ENCODE measurements around the gene NT5C1B.

Gene NT5C1B

DNA sequence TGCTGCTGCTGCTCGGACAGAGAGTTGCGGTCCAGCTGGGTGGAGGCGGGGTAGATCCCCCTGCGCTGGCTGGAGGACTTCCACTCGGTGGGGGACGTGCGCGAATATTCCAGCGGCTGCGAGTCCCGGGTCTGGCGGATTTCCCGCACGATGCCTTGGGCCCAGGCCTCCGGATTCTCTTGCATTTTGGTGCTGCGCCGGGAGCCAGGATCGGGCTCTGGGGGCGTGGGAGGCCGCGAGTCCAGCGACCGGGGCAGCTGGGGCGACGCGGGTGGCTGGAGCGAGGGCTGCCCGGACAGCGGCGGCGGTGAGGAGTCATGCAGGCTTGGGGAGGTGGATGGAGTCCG, 4.8 kb downstream of the NT5C1B start:
- Mint-ChIP-seq H3K36me3 (no peaks in the 10 kb centered on the region), H3K27ac (no peak overlapping the region), H3K9me3 (peaks cover 2% of the 10 kb centered on the region), H3K4me1 (no peaks in the 10 kb centered on the region), H3K4me3 (no peak overlapping the region)
- DNase-seq (ENCODE audit: low spot score in 2 of 2) (no peak), ATAC-seq (no peak)

DNA sequence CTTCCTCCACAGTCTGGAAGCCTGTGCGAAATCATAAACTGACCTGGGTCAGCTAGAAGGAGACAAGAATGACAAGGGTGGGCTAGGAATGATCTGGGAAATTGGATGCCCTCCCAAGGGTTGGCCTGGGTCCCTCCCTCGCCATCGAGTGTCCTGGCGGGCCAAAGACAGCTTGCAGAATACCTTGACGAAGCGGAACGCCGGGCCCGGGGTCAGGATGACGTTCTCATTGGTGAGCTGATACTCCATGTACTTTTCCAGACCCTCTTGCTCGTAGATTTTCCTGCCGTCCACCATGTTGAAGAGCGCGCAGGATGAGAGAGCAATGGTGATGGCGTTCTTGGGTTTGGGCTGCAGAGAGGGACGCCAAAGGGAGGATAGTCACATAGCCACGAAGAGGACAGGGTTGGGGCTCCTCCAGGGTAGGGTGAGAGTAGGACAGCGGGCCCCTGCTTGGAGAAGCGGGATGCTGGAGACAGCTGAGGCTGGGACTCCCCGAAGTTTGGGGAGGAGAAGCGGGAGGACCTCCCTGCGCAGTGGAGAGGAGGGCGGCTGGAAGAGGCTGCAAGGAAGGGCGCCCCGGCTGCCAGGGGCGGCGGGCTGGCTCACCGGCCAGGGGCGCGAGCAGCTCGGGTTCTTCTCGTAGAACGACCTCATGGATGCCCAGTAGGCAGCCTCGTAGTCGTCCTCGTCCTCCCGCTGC, 5.3 kb downstream of the NT5C1B start:
- Mint-ChIP-seq H3K27ac (no peak overlapping the region), H3K4me1 (no peaks in the 10 kb centered on the region), H3K4me3 (no peak overlapping the region), H3K9me3 (peaks cover 2% of the 10 kb centered on the region), H3K36me3 (no peaks in the 10 kb centered on the region)
- ATAC-seq (no peak), DNase-seq (ENCODE audit: low spot score in 2 of 2) (no peak)

DNA sequence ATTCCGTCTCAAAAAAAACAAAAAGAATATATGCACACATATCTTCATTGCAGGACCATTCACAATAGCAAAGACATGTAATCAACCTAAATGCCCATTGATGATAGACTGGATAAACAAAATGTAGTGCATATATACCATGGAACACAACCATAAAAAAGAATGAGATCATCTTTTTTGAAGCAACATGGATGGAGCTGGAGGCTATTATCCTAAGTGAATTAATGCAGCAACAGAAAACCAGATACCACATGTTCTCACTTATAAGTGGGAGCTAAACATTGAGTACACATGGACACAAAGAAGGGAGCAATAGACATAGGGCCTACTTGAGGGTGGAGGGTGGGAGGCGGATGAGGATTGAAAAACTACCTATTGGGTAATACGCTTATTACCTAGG, 8.8 kb downstream of the NT5C1B start:
- ATAC-seq (no peak), DNase-seq (ENCODE audit: low spot score in 2 of 2) (no peak)
- Mint-ChIP-seq H3K27ac (no peak overlapping the region), H3K9me3 (peaks cover 11% of the 10 kb centered on the region), H3K4me1 (no peaks in the 10 kb centered on the region), H3K36me3 (no peaks in the 10 kb centered on the region), H3K4me3 (no peak overlapping the region)

DNA sequence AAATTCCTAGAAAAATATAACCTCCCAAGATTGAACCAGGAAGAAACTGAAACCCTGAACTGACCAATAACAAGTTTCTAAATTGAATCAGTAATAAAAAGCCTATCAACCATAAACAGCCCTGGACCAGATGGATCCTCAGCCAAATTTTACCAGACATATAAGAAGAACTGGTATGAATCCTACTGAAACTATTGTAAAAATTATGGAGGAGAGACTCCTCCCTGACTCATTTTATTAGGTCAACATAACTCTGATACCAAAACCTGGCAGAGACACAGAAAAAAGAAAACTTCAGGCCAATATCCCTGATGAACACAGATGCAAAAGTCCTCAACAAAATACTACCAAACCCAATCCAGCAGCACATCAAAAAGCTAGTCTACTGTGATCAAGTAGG, 11.3 kb downstream of the NT5C1B start:
- DNase-seq (ENCODE audit: low spot score in 2 of 2) = no peak
- Mint-ChIP-seq H3K4me1 (no peaks in the 10 kb centered on the region), H3K9me3 (peaks cover 11% of the 10 kb centered on the region), H3K36me3 (no peaks in the 10 kb centered on the region), H3K27ac (no peak overlapping the region), H3K4me3 (no peak overlapping the region)
- no peak for ATAC-seq

DNA sequence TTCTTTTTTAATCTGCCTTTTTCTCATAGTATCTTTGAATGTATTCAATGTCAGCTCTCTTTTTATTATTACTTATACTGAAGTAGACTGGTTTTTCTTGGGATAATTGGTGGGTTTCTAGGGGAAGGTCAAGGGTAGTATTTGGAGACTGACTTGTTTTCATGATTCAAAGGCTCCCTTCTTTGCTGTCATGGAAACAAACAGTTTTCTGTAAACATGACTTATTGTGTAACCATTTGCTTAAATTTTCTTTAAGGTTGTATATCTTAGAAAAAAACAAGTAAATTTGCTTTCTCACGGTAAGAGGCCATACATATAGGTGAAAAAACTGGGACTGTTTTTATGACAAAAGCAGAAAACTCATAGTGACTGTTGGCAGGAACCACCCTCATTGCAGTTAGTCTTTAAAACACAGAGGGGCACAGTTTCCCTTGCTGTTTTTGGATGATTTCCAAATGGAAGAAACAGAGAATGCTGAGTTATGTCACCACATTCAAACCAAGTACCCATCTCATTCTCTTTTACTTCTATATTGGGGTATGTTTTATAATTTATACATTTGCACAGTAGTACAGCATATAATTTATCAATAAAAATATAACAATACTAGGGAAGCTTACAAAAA, 23.1 kb downstream of the NT5C1B start:
- Mint-ChIP-seq H3K27ac (no peak overlapping the region), H3K36me3 (peaks cover 8% of the 10 kb centered on the region), H3K4me1 (peaks cover 6% of the 10 kb centered on the region), H3K4me3 (no peak overlapping the region), H3K9me3 (no peaks in the 10 kb centered on the region)
- DNase-seq (ENCODE audit: low spot score in 2 of 2) (no peak), ATAC-seq (no peak)

DNA sequence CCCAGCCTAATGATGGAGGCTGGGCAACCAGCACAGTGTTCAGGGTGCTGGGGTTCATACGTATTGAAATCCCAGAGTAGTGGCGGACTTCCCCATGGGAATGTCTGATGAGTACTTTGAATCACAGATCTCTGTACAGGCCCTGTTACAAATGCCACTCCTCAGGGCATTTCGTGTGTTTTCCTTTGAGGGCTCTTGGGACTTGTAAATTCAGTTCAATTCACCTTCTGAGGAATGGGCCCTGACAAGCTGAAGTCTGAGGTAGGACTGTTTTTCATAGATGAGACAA, 28.6 kb downstream of the NT5C1B start:
- ATAC-seq = no peak
- no peak for DNase-seq (ENCODE audit: low spot score in 2 of 2)
- peak overlapping the region; percentile 79 for H3K4me3 Mint-ChIP-seq
- H3K36me3 Mint-ChIP-seq = peaks cover 3% of the 10 kb centered on the region
- H3K9me3 Mint-ChIP-seq = no peaks in the 10 kb centered on the region
- peaks cover 33% of the 10 kb centered on the region for H3K4me1 Mint-ChIP-seq
- peak overlapping the region; percentile 90 for H3K27ac Mint-ChIP-seq

DNA sequence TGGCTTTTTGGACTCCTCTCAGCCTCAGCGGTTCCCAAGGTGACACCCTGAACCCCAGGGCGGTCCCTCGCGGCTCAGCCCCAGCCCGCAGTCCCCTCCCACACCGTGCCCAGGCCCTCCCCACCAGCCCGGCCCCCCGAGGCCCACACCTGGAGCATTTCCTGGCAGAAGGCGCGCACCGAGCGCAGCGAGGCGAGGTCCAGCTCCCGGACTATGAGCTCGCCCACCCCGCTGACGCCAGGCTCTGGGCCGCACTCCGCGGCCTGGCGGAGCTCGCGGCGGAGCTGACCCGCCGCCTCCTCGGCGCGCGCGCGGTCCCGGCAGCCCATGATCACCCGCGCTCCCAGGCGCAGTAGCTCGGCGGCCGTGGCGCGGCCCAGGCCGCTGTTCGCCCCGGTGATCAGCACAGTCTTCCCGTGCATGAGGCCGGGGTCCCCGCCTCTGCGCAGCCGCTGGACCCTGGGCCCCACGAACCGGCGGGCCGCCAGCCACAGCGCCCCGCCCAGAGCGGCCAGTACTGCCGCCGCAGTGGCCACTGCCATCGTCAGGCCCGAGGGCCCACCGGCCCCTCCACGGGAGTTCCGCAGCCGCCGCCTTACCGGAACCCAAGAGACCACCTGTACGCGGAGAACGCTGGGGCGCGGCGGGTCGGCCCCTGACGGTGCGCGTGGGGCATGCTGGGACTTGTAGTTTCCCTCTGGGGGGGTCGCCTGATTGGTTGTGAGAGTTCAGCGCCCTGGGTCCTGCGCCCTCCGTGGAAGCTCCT, 29.2 kb downstream of the NT5C1B start, which contains the start of gene RDH14:
TSS of gene RDH14 (minus strand) at position 623 of the 766 bp plus-strand sequence. CDS start at position 542, 81 bp downstream.
- peak within 1 kb of the TSS; percentile 79 for H3K4me3 Mint-ChIP-seq
- H3K4me1 Mint-ChIP-seq = peaks cover 33% of the 10 kb centered on the region
- no peaks in the 10 kb centered on the region for H3K9me3 Mint-ChIP-seq
- DNase-seq (ENCODE audit: low spot score in 2 of 2) = peak; percentile 85 to 96
- H3K36me3 Mint-ChIP-seq = peaks cover 8% of the 10 kb centered on the region
- peak; percentile 95 for ATAC-seq
- H3K27ac Mint-ChIP-seq = peak within 1 kb of the TSS; percentile 90

DNA sequence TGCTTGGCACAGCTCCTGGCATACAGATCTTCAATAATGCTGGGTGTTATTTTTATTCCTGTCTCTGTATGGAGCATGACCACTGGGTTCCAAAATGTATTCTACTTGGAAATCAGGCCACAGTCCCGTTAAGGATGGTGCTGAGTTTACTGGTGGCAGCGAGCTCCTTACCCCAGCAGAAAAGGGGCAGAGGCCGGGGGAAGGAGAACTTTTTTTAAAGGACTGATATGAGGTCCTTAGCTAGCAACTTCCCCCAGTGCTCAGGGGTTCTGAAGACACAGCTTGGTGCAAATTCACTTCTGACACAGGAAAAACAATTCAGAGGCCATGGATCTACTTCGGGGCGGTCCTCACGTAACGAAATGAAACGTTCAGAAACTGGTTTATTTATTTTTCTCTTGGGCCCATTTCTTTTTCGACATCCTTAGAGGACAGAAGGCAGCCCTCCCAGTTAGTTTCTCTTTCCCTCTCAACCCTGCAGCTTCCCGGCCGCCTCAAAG, 29.8 kb downstream of the NT5C1B start:
- H3K27ac Mint-ChIP-seq = peak overlapping the region; percentile 90
- no peak for DNase-seq (ENCODE audit: low spot score in 2 of 2)
- H3K36me3 Mint-ChIP-seq = peaks cover 14% of the 10 kb centered on the region
- peaks cover 33% of the 10 kb centered on the region for H3K4me1 Mint-ChIP-seq
- no peaks in the 10 kb centered on the region for H3K9me3 Mint-ChIP-seq
- no peak for ATAC-seq
- peak overlapping the region; percentile 79 for H3K4me3 Mint-ChIP-seq

DNA sequence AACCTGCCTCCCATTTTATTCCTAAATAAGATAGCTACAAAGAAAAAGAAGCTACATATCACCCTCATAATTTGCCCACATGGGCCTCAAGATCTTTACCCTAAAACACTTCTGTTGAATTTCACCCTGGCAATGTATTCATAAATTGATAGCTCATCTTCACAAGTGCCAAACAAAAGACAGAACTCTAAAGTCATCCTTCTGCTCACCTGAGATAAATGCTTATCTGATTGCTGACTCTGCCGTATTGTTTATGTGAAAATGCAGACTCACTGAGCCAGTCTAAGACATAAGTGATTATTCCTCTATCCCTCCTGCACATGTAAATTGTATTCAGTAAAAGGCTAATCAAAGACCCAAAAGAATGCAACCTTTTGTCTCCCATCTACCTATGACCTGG, 30.9 kb downstream of the NT5C1B start:
- Mint-ChIP-seq H3K4me3 (peak overlapping the region; percentile 79), H3K27ac (peak overlapping the region; percentile 90), H3K9me3 (no peaks in the 10 kb centered on the region), H3K36me3 (peaks cover 26% of the 10 kb centered on the region), H3K4me1 (peaks cover 33% of the 10 kb centered on the region)
- ATAC-seq (no peak), DNase-seq (ENCODE audit: low spot score in 2 of 2) (no peak)

DNA sequence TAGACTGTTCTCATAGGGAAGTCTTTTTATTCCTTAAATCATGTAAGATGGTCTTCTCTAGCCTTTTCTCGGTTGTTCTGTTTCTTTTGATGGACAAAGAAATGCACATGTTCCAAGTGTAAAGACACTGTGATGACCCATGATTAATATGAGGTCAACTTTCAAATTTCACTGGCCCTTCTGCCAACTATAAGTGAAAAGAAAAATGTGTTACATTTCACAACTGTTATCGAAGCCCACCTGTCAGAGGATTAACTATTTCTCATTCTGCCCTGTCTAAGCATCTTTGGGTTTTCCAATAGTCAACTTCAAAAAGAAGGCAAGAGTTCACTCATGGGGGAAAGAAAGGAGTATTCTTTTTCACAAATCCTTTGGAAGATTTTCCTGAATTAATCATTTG, 32.2 kb downstream of the NT5C1B start:
- no peak overlapping the region for H3K27ac Mint-ChIP-seq

DNA sequence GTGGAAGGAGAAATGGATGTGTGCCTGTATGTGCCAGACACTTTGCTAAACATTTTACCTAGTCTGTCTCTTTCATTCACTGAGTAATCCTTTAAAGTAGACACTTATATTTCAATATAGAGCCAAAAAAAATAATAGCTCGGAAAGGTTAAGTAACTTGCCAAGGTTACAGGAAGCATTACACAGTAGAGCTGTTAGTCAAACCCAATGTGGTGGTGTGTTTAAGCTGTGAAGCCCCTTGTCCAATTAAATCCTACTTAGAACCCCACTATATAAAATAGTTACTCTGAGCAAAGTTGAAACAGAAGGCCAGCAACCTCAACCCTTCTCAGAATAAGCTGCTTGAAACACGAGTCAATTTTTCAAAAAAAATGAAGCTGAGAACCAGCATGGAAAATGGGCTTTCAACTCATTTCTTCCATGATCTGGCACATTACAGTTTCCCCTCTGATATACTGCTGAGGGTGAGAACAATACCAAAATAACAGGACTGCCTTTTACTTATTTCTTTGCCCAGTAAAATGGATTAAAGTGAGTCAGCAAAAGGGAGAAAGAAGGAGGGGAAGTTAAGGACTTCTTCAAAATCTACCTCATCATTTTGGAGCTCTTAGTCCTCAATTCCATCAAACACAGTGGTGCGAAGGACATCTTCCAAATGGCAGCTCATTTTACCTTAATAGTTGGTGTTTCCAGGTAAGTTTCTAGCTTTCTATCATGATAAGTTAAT, 36.9 kb downstream of the NT5C1B start:
- peak overlapping the region; percentile 9 for H3K27ac Mint-ChIP-seq
- H3K36me3 Mint-ChIP-seq = peaks cover 27% of the 10 kb centered on the region
- H3K9me3 Mint-ChIP-seq = no peaks in the 10 kb centered on the region
- H3K4me3 Mint-ChIP-seq = no peak overlapping the region
- ATAC-seq = no peak
- no peak for DNase-seq (ENCODE audit: low spot score in 2 of 2)
- H3K4me1 Mint-ChIP-seq = peaks cover 26% of the 10 kb centered on the region

More for the DNA sequence above, 32.2 kb downstream of the NT5C1B start:
- no peak for ATAC-seq
- Mint-ChIP-seq H3K36me3 (peaks cover 27% of the 10 kb centered on the region), H3K4me1 (peaks cover 32% of the 10 kb centered on the region), H3K9me3 (no peaks in the 10 kb centered on the region), H3K4me3 (no peak overlapping the region)
- no peak for DNase-seq (ENCODE audit: low spot score in 2 of 2)

DNA sequence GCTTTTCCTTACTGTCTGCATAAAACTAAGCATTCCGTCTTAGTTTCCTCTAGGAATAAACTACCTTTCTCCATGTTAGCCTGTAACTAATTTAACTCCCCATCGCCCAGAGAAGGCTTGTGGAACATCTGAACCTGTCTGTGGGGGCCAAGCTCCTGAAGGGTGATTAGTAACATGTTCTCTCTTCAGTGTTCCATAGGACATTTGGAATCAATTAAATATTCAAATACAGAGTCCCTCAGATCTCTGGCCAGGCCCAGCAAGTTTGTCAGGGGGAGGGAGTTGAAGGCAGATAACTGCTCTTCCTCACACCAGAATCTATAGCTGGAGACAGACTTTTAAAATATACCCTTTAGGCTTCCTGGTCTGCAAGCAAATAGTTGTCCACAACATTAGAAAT, 37.7 kb downstream of the NT5C1B start:
- Mint-ChIP-seq H3K36me3 (peaks cover 27% of the 10 kb centered on the region), H3K27ac (no peak overlapping the region), H3K4me1 (peaks cover 21% of the 10 kb centered on the region), H3K4me3 (no peak overlapping the region), H3K9me3 (no peaks in the 10 kb centered on the region)
- no peak for DNase-seq (ENCODE audit: low spot score in 2 of 2)
- no peak for ATAC-seq

DNA sequence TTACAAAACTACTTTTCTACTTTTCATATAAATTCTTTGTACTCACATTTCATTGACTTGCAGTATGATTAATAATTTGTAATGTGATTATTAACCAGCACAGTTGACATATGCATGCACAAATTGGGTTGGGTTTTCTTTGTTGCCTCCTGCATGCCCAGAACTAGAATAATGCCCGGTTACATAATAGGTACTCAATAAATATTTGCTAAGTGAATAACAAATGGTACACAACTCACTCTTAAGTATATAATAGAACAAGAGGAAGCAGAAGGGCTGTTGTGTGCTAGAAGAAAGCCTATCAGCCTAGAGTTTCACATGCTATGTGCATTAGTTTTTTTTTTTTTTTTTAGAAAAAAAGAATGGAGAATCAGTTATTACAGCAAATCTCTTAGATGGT, 38.2 kb downstream of the NT5C1B start:
- no peak for DNase-seq (ENCODE audit: low spot score in 2 of 2)
- no peak overlapping the region for H3K27ac Mint-ChIP-seq
- no peak overlapping the region for H3K4me3 Mint-ChIP-seq
- no peak for ATAC-seq
- H3K4me1 Mint-ChIP-seq = peaks cover 16% of the 10 kb centered on the region
- no peaks in the 10 kb centered on the region for H3K9me3 Mint-ChIP-seq
- peaks cover 27% of the 10 kb centered on the region for H3K36me3 Mint-ChIP-seq

DNA sequence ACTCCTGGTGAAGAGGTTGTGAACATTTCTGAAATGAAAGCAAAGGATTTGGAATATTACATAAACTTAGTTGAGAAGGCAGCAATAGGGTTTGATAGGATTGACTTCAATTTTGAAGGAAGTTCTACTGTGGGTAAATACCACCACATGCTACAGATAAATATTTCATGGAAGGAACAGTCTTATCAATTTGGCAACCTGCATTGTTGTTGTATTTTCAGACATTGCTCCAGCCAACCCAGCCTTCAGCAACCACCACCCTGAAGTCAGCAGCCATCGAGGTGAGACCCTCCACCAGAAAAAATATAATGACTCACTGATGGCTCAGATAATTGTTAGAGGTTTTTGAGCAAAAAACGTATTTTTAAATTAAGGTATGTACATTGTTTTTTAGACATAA, 38.9 kb downstream of the NT5C1B start:
- H3K36me3 Mint-ChIP-seq = peaks cover 21% of the 10 kb centered on the region
- DNase-seq (ENCODE audit: low spot score in 2 of 2) (no peak), ATAC-seq (no peak)
- H3K27ac Mint-ChIP-seq = no peak overlapping the region
- H3K4me1 Mint-ChIP-seq = peaks cover 16% of the 10 kb centered on the region
- H3K9me3 Mint-ChIP-seq = no peaks in the 10 kb centered on the region
- no peak overlapping the region for H3K4me3 Mint-ChIP-seq

DNA sequence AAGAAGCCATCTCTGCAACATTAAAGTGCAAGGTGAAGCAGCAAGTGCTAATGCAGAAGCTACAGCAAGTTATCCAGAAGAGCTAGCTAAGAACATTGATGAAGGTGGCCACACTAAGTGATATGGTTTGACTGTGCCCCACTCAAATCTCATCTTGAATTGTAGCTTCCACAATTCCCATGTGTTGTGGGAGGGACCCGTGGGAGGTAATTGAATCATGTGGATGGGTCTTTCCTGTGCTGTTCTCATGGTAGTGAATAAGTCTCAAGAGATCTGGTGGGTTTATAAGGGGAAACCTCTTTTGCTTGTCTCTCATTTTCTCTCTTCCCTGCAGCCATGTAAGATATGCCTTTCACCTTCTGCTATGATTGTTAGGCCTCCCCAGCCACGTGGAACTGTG, 40.3 kb downstream of the NT5C1B start:
- H3K9me3 Mint-ChIP-seq = no peaks in the 10 kb centered on the region
- peaks cover 16% of the 10 kb centered on the region for H3K4me1 Mint-ChIP-seq
- no peak overlapping the region for H3K27ac Mint-ChIP-seq
- no peak overlapping the region for H3K4me3 Mint-ChIP-seq
- H3K36me3 Mint-ChIP-seq = peaks cover 7% of the 10 kb centered on the region
- no peak for ATAC-seq
- no peak for DNase-seq (ENCODE audit: low spot score in 2 of 2)

Measured in stimulated activated effector memory CD8-positive, alpha-beta T cell treated with anti-CD3 and anti-CD28 coated beads, Interleukin-12 subunit alpha, Interleukin-12 subunit beta, amount 100 ng/mL, for 72 hours (primary cell).